HG02884 (cell line): Measurements from ENCODE around the gene CARM1.
"Not testable (repeated sequence)": the region's sequence is repeated elsewhere in the genome, so short reads cannot be mapped to it uniquely, and the experiment has no call there.

Source experiments
- ATAC-seq: cut with Tn5 transposase; IDR thresholded peaks from one replicate; pipeline ENCODE4 v1.9.1; 2021; ENCODE audit warnings: mild to moderate bottlenecking, moderate library complexity; ENCODE audit not compliant: unreplicated experiment

Gene CARM1

DNA sequence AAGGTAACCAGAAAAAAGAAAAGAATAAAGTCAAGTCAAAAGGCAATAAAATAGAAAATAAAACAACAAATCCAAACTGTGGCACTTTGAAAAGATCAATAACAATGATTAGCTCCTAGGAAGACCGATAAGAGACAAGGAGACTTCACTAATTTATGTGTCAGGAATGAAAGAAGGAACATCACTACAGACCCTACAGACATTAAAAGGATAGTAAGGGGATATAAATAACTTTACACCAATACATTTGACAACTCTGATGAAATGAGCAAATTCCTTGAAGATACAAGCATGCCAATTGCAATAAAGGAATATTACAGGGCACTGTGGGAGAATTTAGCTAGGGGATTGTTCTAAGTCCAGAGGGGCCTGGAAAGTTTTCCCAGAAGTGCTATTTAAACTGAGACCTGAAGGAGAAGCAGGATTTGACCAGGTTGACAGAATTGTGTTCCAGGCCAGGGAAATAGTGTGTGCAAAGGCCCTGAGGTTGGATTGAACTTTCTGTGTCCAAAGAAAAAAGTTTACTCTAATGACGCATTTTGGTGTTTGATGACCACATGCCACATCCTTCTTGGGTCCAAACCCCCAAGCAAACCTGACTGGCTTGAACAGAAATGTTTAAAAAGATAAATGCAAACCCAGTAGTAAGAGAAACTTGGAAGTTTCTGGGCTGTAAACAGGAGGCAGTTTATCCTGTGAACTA is 24.7 kb upstream of the CARM1 start:
- no peak for ATAC-seq

DNA sequence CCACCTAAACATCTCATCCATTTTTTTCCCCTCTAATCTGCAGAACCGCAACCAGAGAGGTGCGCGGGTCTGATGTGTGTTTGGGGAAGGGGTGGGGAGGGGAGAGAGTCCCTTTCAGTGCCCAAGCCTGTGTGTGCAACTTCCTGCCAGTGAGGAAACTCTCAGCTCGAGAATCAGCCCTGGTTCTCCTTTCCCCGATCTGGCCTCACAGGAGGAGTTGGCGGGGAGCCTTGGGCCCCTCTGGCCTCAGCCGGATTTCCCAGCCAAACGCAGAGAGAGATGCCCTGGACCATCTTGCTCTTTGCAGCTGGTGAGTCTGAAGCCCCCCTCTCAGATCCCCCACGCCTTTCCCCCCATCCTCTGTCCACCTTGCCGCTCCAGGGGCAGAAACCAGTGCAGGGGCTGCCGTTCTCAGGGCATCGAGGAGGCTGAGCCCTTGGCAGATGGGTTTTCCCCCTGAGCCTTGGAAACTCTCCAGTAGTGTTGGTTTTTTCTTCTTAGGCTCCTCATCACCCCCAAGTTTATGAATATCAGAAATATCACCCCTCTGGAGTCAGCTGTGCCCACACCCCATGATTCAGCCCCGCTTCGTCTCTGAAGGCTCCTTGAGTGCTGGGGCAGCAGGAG is 23.0 kb upstream of the CARM1 start, which contains the start of gene C19orf38:
TSS of gene C19orf38 (plus strand) at position 186 of the 627 bp plus-strand sequence. CDS start at position 280, 94 bp downstream.
- ATAC-seq: no peak

DNA sequence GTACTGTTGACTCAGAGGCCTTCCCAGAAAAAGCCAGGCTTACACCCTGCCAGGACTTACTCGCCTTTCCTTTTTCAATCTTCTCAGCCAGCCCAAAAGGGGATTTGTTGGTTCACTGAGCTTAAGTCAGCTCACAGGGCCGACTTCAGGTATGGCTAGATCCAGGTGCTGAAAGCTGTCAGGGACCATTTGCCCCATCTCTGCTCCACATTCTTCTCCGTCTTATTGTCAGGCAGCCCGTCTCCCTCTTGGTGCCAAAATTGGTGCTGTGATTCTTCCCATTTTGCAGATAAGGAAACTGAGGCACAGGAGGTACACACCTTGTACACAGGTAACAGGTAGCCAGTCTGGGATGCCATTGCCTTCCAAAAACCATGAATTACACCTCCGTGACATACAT is 20.7 kb upstream of the CARM1 start:
- ATAC-seq: no peak

DNA sequence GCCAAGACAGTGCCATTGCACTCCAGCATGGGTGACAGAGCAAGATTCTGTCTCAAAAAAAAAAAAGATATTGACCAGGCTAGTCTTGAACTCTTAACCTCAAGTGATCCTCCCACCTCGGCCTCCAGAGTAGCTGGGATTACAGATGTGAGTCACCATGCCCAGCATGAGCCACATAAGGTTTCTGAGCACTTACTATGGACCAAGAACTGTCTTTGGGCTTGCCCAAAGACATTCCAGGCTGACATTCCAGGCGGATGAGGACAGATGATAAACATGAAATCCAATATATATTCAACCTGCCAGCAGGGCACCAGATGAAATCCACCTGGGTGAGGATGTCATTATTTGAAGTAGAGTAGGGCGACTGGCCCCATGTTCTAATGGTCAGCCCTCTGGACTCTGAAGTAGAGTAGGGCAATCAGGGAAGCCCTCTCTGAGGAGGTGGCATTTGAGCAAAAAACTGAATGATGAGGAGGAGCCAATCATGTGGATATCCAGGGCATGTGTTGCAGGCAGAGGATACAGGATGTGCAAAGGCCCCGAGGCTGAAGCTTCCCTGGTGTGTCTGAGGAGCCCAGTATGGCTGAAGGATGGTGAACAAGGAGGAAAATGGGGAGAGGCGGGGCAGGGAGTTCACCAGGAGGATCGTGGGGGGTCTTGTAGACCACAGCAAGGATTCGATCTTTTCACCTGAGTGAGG is 19.1 kb upstream of the CARM1 start:
- ATAC-seq: no peak

DNA sequence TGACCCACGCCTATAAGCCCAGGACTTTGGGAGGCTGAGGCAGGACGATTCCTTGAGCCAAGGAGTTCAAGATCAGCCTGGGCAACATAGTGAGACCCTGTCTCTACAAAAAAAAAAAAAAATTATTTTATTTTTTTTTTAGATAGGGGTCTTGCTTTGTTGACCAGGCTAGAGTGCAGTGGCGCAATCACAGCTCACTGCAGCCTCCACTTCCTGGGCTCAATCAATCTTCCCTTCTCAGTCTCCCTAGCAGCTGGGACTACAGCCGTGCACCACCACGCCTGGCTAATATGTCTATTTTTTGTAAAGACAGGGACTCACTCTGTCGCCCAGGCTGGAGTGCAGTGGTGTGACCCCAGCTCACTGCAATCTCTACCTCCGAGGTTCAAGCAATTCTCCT is 18.4 kb upstream of the CARM1 start:
- ATAC-seq: no peak

DNA sequence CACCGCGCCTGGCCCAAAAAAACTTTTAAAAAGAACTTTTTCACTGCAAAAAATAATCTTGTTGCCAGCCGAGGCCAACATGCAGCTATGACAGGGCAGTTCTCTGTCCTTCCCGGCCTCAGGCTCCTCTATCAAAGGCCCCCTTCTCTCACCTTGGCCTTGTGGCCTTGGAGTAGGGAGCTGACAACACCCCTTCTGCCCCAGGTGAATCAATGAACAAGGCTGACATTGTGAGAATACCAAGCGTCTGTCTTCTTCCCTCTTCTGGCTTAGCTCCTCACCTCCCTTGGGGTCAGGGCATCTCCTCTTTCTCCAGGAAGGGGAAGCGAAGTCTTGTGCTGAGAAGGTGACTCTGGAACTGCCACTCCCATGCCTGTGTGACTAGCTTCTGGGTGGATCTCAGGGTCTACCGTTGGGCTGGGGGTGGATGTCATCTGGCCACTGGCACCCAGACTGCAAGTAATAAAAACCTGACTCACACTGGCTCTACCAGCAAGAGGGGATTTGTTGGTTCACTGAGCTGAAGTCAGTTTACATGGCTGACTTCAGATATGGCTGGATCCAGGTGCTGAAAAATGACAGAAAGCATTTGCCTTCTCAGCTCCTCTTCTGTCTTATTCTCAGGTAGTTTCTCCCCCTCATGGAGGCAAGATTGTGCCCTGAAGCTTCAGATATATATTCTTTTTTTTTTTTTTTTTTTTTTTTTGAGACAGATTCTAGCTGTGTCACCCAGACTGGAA is 16.8 kb upstream of the CARM1 start:
- ATAC-seq: no peak

DNA sequence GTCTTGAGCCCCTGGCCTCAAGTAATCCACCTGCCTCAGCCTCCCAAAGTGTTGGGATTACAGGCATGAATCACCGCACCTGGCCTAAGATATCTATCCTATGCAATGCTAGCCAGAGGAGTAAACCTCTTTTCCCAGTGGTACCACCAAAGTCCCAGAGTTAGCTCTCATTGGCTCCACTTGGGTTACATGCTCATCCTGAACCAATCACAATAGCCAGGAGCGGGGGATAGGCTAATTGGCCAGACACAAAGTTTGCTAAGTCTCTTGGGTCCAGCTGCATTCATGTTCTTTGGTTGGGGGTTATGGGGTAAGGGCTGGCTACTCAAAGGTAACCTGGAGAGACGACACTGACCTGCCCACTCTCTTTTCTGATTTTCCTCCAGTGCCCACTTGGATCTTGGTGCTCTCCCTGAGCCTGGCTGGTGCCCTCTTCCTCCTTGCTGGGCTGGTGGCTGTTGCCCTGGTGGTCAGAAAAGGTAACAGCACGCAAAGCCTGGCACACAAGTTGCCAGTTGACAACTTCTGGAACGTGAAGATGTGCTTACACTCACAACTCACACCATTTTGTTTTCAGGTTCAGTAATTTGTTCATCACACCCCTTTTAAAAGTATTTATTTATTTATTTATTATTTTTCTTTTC is 15.4 kb upstream of the CARM1 start:
- no peak for ATAC-seq

DNA sequence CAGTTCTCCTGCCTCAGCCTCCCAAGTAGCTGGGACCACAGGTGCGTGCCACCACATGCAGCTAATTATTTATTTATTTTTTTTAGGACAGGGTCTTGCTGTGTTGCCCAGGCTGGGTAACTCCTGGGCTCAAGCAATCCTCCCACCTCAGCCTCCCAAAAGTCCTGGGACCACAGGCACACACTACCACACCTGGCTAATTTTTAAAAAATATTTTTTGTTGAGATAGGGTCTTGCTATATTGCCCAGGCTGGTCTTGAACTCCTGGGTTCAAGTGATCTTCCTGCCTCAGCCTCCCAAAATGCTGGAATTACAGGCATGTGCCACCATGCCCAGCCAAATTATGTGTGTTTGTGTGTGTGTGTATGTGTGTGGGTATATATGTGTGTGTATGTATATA is 14.5 kb upstream of the CARM1 start:
- not testable (repeated sequence) for ATAC-seq

DNA sequence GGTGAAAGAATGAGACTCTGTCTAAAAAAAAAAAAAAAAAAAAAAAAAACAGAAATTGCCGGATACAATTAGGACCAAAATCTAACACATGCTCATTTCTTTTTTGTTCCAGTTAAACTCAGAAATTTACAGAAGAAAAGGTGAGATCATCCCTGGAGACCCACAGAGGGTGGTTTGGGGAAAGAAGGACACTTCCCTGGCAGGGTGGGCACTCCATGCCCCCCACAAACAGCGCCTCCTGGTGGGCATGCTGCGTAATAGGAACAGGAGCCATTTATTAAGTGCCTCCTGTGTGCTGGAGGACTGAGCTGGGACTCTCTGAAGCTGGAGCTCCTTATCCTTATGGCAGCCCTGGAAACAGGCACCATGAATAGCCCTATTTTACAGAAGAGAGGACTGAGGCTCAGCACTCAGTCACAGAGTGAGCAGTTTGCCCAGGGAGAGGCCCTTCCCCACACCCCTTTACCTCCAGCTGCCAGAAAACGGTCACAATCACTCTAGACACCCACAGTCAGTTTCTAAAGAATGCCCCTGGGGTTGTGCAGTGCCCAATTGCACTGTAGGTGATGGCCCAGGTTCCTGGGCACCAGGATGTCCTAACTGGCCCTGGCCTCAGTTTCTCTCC is 13.0 kb upstream of the CARM1 start:
- ATAC-seq: no peak

DNA sequence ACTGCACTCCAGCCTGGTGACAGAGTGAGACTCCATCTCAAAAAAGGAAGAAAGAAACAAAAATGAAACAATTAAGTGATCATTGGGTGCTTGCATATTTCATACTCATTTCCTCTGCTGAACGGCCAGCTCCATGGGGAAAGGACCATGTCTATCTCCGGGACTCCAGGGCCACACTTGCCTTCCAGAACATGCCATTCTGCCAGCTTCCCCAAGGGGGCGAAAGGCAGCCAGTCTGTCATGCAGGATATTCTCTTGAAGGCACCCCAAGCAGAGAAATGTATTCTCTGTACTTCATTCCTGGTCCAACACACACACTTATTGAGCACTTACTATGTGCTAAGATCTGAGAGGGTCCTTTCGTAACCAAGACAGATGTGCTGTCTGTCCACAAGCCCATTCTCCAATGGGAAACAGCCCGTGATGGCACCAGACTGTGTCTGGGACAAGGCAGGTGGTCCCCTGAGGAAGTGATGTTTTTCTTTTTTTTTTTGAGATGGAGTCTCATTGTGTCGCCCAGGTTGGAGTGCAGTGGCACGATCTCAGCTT is 10.2 kb upstream of the CARM1 start:
- ATAC-seq: no peak

DNA sequence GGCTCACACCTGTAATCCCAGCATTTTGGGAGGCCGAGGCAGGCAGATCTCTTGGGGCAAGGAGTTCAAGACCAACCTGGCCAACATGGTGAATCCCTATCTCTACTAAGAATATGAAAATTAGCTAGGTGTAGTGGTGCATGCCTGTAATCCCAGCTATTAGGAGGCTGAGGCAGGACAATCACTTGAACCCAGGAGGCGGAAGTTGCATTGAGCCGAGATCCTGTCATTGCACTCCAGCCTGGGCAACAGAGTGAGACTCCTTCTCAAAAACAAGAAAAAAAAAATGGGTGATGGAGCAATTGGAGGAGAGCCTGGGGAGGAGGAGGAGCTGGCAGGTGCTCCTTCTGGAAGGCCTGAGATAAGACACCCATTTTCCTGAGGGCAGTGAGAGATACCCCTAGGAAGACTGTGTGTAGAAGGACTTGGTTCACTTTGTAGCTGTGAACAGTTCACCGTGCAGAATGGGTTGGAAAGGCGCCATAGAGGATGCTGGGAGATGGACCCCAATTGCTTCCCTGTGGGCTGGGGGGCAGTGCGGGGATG is 8.7 kb upstream of the CARM1 start:
- ATAC-seq: no peak

DNA sequence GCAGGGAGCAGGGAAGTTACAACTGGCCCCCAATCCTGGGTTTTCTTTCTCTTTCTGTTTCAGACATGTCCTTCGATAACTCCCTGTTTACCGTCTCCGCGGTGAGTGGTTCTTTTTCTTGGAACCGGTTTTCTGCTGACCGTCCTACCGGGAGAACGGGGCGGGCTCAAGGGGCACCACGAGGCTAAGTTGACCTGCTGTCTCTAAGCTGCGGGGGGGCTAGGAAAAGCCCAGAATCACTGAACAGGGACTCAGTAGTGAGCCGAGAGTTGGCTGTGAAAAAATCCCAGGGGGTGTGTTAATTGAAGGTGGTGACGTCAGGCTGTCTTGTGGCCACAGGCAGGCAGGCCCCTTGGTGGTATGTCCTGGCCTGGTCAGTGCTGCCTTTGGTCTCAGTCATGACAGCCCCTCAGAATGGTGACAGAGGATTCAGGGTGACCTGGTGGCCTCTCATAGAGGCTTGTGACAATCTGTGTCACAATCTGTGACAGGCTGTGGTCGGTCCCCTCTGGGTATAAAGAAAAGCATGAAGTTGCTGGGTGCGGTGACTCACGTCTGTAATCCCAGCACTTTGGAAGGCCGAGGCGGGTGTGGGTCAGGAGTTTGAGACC is 8.1 kb upstream of the CARM1 start:
- no peak for ATAC-seq

DNA sequence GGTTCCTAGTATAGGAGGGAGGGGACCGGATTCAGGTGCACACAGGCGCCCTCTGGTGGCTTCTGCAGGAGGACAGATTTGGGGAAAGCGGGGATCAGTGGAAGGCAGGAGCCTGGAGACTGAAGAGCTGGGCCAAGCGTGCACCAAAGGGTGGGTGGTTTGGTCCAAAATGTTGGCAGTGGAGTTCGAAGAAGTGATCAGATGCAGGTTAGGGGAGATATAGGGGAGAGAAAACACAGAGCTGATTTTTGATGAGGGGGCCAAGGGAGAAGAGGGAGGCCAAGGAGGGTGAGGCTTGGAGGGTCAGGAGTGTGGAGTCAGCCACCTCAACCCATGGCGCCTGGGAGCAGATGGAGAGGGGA is 6.8 kb upstream of the CARM1 start:
- no peak for ATAC-seq

DNA sequence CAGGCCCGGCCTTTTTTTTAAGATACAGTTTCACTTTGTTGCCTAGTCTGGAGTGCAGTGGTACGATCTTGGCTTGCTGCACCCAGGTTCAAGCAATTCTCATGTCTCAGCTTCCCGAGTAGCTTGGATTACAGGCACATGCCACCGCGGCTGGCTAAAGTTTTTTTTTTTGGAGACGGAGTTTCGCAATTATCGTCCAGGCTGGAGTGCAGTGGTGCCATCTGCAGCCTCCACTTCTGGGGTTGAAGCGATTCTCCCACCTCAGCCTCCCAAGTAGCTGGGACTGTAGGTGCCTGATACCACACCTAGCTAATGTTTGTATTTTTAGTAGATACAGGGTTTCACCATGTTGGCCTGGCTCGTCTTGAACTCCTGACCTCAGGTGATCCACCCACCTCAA is 4.9 kb upstream of the CARM1 start:
- ATAC-seq: no peak

DNA sequence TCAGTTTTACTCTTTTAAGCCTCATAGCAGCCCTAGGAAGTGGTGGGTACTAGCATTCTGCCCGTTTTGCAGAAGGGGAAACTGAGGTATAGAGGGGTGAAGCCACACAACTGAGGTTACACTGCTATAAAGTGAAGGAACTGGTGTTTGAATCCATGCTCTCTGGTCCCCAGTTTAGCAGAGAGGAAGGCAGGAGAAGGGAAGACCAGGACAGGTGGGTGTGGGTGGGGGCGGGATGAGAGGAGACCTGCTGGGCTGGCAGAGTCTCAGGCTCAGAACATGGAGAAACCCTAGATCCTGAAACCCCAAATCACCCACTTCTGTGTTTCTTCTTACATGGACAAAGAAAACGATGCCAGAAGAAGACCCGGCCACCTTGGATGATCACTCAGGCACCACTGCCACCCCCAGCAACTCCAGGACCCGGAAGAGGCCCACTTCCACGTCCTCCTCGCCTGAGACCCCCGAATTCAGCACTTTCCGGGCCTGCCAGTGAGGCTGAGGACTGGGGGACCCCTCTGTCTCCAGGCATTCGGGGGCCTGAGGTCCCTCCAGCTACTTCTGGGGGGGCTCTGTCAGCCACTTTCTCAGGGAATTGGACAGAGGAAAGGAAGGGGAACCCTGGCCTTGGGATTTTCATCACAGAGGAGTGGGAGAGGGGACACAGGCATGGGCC is 2.3 kb upstream of the CARM1 start:
- ATAC-seq: no peak

DNA sequence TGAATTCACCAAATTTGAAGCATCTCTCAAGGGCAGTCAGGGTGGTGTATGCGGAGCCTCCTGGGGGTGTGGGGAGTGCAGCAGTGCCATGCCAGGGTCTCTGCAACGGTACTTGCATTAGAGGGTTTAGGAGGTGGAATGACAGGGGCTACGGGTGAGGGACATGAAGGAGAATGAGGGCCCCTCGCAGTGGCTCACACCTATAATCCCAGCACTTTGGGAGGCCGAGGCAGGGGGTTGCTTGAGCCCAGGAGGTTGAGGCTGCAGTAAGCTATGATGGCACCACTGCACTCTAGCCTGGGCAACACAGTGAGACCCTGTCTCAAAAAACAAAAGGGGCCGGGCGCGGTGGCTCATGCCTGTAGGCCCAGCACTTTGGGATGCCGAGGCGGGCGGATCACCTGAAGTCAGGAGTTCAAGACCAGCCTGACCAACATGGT is 1.5 kb upstream of the CARM1 start:
- ATAC-seq: not testable (repeated sequence)

DNA sequence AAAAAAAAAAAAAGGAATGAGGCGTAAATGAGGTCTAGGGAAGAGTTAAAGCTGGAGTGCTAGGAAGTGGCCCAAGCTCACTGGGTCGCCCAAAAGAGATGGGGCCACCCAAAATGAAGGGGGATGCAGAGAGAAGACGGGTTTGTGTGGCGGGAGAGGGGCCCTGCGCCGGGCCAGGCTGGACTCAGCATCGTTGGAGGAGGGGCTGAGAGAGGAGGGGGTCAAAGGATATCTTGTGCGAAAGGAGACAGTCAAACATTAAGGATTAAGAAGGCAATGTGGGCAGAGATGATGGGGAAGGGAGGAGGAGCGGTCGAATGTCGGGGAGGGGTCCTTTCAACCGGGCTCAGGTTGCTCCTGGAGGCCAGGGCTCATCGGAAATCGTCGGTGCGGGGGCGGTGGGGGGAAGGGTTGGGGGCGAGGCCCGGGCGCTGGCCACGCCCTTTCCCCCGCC is 825 bp upstream of the CARM1 start:
- ATAC-seq: no peak

DNA sequence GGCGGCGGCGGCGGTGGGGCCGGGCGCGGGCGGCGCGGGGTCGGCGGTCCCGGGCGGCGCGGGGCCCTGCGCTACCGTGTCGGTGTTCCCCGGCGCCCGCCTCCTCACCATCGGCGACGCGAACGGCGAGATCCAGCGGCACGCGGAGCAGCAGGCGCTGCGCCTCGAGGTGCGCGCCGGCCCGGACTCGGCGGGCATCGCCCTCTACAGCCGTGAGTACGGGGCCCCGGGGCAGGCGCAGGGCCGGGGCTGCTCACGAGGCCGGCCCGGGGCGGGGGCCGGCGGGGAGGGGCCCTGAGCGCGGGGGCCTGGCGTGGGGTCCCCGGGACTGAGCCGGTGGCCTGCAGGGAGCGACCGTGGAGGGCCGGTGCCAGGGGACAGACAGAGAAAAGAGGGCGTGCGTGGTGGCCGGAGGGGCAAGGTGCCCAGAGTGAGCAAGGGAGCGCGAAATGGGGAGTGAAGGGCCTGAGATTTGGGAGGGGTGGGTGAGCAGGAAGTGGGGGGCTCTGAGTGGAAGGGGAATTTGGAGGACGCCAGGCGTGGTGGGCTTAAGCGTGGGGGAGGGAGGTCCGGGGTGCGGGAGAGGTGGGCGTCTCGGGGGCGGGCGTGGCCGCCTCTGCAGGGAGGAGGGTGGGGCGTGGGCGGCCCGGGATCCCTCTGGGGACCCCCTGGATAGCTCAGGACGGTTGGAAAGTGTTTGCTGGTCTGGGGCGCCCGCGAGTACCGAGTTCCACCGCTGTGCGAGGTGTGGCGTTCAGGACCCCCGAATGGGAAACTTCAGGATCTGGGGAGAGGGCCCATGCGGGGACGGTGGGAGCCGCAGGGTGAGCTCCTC is 575 bp downstream of the CARM1 start:
- ATAC-seq: peak; percentile 2
